IPS-NIHi11 (cell line): ENCODE data around the gene DGUOK.

Source experiments
- DNase-seq: peaks from one replicate; pipeline ENCODE4 v3.0.0; 2012; ENCODE audit warnings: mixed read lengths, low spot score

The DGUOK gene

GRCh38 chr2:73979686-73980085, 53.0 kb downstream of the DGUOK start:
- no peak for DNase-seq

DNA sequence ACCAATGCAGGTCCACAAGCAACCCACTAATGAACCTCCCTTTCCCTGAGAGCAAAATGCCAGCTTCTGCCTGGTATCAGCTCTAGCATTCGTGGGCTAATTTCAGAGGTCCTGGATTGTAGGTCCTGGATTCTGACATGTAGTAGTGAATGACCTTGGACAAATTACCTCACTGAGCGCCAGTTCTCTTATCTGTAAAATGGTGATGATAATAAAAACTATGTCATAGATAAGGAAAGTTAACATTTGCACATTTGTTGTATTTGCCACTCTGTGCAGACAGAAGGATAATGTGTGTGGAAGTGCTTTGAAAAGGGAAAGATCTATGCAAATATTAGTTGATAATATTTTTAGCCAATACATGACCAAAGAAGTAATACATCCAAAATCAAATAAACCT, 53.9 kb downstream of the DGUOK start:
- no peak for DNase-seq

DNA sequence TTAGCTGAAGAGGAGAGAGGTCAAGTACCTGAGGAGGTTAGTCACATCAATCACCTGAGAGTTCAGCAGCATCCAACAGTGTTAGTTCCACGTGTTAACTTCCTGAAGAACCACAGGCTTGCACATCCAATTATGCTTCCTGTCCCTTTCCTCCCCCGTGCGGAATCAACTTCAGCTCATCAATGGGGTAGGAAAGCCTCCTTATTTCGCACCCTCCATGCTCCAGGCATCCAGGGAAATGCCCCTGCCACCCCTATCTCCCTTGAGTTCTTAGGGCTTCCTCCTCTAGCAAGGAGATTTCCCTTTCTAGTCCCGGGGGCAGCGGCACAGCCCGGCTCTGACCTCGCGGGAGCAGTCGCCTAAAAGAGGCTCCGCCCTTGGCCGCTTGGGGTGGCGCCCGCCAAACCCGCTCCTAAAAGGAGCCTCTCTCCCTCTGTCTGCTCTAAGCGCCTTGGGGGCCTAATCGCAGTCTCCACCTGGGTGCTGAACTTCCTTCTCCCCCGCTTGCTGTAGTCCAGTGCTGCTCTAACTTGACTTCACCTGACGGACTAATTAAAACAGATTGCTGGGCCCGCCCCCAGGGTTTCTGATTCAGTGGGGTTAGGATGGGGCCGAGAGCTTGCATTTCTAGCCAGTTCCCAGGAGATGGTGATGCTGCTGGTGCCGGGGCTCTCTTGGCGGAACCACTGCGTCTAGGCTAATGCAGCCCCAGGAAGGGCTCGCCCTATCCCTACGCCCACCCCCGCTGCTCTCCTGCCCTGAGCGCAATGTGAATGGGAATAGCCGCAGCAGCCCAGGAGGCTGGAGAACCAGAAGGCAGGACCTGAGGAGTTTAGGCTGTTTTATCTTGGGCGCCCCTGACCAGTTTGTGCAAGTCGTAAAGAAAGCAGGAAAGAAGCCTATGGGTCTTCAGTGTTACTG, 54.7 kb downstream of the DGUOK start:
- DNase-seq = peak; percentile 69

DNA sequence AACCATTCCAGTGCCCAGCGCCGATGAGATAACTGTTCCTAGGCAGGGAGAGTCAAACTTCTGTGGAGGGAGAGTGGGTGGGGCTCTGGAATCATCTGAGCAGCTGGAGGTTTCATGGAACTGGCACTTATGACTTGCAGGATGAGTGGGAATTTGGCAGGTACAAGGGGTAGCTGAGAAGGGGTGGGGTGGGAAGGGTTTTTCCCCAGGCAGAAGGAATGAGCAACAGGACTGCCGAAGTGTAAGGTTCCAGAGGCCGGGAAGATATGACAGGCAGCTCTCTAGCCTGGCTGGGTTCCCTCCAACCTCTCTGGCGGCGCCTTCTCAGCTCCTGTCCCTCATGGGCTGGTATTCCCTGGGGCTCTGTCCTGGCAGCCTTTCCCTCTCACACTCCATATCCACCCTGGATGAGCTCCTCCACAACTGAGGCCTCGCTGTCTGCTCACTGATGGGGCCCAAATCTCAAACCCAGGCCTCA, 55.5 kb downstream of the DGUOK start:
- DNase-seq = no peak

- DNase-seq = peak; percentile 65
These were observed 56.9 kb downstream of the DGUOK start for GRCh38 chr2:73983322-73984202.

DNA sequence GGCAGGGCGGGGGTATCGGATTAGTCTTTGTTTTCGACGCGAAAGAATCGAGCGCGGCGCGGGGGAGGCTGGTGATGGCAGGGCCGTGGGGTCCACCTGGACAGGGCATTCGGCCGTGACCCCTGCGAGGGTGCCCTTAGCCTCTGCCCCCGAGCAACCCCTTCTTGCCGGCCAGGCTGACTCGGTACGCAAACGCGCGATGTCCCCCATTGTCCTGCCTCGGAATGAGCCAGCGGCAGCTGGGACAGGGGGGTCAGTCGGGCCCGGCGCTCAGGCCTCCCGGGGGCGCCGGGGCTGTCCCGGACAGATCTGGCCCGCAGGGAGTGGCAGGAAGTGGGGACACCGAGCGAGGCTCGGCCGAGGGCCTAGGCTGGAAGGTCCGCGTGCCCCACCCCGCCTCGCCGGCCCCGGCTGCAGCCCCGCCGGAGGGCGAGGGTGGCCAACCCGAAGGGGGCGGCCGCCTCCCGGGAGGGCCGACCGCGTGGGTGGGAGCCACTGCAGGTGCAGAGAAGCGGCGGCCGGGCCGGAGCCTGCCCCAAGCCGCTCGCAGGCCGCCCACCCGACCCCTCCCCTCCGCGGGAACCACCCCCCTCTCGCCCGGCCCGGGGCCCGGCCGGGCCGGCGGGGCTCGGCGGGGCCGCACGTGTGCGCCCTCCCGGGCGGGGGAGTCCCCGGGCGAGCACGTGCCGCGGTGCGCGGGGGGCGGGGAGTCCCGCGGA, 57.7 kb downstream of the DGUOK start, which contains the start of gene TET3:
TET3 (plus strand) TSS at position 708 of the 719 bp plus-strand sequence. CDS start 1,494 bp downstream, outside the sequence.
- DNase-seq = peak; percentile 78

DNA sequence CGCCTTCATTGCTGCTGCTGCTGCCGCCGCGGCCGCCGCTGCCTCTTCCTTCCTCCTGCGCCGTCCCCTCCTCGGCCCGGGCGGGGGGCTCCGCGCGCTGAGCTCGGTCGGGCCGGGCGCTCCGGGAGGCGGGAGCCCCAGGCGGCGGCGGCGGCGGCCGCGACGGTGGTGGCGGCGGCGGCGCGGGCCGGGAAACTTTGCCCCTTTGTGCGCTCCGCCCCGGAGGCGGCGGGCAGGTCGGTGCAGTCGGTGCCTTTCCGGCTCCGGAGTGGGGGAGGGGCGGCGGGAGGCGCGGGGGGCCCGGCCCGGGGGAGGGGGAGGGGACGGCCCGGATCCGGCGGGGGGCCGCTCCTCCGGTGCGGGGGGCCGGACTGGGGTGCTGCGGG, 58.2 kb downstream of the DGUOK start:
- DNase-seq = peak; percentile 80

GRCh38 chr2:73985308-73986084, 58.8 kb downstream of the DGUOK start:
- peak; percentile 86 for DNase-seq

DNA sequence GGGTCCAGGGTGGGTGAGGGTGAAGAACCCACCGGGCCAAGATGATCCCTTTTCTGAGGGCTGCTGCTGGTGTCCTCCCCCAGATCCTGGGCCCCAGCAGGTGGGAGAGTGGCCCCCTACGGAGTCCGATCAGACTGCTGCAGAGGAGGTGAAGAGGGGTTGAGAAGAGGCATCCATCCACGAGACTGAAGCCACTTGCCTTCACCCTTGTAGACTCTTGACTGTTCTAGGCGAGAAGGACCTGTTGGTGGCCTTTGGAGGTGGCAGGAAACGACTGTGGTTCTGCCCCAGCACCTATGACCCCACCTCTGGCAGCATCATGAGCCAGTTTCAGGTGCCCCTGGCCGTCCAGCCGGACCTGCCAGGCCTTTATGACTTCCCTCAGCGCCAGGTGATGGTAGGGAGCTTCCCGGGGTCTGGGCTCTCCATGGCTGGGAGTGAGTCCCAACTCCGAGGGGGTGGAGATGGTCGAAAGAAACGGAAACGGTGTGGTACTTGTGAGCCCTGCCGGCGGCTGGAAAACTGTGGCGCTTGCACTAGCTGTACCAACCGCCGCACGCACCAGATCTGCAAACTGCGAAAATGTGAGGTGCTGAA, 59.5 kb downstream of the DGUOK start:
- DNase-seq = no peak

GRCh38 chr2:73987109-73987947, 60.6 kb downstream of the DGUOK start:
- no peak for DNase-seq

- DNase-seq = no peak
These were observed 61.4 kb downstream of the DGUOK start for GRCh38 chr2:73987948-73988700.

DNA sequence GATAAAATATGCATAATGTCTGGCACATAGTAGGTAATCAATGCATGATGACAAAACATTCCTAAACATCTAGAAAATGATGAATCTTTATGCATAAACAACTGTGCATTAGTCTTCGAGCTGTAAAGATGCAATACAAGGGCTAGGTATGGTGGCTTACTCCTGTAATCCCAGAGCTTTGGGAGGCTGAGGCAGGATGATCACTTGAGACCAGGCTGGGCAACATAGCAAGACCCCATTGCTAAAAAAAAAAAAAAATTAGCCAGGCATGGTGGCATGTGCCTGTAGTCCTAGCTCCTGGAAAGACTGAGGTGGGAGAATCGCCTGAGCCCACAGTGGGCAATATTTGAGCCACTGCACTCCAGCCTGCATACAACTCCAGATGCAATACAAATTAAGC, 63.3 kb downstream of the DGUOK start:
- no peak for DNase-seq

DNA sequence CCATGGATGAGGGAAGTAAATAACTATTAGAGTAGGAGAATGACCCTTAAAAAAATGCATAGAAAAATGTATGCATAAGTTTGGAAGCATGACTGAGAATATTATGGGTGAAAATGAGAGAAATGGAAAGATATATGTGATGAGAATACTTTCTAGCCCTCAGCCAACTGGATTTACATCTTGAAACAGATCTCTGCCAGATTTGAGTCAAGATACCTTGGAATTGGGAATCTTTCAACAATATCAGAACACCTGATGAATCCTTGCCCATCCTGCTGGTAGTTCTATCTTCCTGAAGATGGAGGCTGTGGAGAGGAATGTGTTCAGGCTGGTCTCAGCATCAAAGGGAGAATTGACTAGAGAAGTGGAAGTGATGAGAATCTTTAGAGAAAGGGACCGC, 63.9 kb downstream of the DGUOK start:
- DNase-seq = no peak

DNA sequence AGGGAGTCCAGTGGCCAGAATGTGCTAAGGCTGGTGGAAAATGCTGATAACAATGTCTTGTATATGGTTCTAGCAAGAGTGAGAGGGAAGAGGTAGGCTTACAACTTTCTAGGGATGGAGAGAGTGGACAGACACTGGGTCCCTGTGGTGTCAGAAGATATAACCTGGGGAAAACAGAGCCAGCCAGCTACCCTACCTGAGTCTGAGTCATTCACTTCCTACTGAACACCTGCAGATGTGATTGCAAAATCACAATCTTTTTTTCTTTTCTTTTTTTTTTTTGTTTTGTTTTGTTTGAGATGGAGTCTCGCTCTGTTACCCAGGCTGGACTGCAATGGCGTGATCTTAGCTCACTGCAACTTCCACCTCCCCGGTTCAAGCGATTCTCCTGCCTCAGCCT, 65.4 kb downstream of the DGUOK start:
- no peak for DNase-seq

GRCh38 chr2:73993376-73993775, 66.7 kb downstream of the DGUOK start:
- DNase-seq = no peak

DNA sequence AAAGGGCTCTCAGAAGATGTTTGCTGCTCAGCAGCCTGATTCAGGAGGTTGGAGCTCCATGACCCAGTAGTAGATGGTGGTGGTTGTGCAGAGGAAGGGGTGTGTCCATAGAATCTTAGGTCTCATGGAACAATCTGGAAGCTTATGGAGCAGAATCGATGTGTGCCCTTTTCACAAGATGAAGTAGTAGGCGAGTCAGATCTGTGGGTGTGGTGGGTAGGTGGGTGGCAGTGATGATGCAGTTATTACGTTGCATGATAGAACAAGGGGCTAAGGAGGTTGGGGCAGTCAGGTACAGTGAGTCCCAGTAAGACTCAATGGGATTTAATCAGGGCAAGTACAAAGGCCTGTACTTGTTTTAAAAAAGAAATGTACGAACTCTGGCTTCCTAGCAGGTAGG, 67.1 kb downstream of the DGUOK start:
- DNase-seq = no peak

- no peak for DNase-seq
These were observed 67.6 kb downstream of the DGUOK start for GRCh38 chr2:73994178-73994831.

DNA sequence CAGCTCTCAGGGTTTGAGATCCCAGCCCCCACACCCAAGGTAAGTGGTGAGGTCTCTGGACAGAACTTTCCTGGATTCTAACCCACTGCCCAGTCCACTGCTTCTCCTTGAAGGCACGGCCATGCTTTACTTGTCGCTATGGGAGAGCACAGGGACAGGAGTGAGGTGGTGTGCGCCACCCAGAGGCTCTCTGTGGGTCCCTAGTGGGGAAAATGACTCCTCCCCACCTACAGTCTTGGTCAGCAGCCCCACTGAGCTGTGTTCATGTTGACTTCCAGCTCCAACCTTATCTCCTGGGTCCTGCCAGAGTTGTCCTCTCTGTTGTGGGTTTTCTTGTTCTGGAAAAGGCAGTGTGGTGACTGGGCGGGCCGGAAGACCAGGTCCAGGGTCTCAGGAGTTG, 69.1 kb downstream of the DGUOK start:
- DNase-seq = no peak

DNA sequence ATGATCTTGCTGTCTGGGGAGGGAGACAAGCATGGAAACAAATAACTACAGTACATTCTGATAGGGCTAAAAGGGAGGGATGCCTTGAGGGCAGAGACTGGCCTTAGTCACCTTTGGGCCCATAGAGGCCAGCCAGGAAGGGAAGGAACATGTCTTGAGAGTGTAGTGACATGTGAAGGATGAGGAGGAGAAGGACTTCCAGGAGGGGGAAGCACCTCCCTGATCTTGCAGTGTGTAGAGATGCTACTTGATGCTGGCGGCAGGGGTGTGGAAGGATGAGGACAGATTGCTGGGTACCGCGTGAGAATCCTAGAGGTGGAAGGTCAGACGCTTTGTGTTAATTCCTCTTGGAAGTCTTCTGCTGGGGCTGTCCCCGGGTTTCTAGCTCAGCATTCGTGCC, 71.1 kb downstream of the DGUOK start:
- DNase-seq = no peak
